ENCODE data around the gene WBP11.

The WBP11 gene

DNA sequence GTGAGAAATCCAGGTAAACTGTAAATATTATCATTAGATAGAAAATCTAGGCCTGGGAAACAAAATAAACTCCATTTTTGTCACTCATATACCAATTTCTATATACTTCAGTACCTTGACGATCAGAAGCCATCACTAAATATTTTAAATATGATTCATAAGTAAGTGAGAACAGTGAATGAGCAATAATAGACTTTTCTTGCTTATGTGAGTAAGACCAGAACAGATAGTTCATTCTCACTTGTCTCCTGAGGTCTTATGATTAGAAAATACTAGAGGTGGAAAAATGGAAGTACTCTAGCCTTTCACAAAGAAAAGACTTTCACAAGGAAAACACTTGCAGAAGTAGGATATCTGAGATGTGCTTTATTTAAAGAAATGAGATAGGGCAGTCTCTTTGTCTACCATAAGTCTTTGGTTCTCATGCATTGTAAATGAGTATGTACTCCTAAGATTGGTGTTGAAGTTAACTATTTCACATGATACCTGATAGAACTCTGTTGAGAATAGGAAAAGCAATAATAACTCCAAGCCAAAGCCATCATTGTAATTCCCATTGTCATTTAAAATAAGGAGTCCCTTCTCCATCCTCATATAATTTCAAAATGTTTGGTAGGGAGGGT is 20.8 kb upstream of the WBP11 start:
- no peak for DNase-seq

DNA sequence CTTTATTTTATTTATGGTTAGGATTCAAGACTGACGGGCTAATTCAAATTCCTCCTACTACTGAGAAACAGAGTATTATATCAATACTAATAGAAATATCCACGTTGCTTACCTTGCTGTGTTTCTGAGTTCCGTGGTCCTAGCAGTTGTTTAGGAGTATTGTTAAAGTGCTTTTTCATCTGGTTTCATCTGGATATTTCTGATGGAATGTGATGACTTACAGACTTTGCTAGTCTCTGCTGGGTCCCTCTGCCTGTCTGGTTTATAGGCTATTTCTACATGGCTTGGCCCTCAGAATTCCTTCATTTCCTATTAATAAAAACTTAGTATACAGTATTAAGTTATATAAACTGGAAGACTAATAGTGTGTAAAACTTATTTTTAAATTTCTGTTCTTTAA is 10.7 kb upstream of the WBP11 start, which contains the start of gene SMCO3:
Gene SMCO3, minus strand, starts transcription at position 169 of the 400 bp plus-strand sequence. CDS start 7,502 bp downstream, outside the sequence.
- DNase-seq: no peak

GRCh38 chr12:14811486-14811885 is 8.2 kb upstream of the WBP11 start:
- DNase-seq: no peak

DNA sequence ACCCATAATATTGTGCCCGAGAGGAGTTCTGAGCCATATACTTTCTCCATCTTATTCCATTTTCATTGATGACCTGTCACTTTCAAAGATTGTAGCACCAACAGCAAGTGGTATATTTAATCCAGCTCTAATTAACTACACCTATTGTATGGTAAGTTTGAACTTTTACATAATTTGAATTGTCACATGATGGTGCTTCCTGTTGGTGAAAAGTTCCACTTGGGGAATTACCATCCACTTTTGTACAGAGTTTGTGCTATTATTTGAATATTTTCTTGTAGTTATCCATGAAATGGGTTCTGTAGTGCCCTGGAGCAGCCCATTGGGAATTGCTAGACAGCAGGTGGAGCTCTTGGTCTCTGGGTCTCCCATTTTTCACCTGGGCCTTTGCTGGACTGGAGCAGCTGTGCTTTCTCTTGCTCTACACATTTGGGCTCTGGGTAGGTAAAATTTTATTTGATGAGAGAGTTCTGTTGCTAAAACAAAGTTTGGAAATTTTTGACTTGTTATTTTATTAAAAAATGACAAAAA is 7.7 kb upstream of the WBP11 start:
- no peak for DNase-seq

- DNase-seq: no peak
Observed at GRCh38 chr12:14810167-14810952, 7.1 kb upstream of the WBP11 start.

DNA sequence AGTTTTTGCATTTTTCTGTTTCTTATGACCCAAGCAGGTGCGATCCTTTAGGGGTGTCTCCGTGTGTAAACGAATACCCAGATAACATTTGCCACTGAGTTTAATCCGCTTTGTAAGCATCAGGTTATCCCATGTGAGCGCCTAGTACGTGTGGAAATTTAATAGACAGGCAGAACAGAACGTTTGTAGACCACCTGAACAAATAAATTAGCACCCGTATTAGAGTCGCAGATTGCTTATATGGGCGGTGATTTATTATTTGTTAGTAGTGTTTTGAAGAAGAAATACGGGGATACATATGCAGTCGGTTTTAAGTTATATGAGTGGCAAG is 517 bp upstream of the WBP11 start:
- DNase-seq: no peak

- DNase-seq: no peak
Observed at GRCh38 chr12:14802721-14803010, 612 bp downstream of the WBP11 start.

- no peak for DNase-seq
Observed at GRCh38 chr12:14802247-14802646, 1.0 kb downstream of the WBP11 start.

DNA sequence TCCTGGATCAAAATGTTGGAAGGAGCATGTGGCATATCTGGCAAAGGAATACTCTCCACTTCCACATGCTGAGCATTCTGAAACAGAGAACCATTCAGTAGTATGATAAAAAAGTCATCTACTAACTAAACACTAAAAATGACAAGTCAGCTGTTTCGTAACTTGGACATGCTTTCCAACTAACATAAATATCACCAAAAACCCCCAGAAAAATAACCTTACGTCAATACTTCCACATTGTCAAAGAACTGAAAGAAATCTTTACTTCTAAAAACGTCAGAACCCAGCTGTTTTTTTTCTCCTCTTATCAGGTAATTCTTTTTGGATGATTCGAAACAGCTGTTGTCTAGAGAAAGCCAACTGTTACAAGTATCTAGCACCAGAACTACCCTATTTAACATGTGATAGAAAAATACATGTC is 8.2 kb downstream of the WBP11 start:
- DNase-seq: no peak

- DNase-seq: no peak
Observed at GRCh38 chr12:14785568-14785967, 17.7 kb downstream of the WBP11 start.

GRCh38 chr12:14784471-14784870 is 18.8 kb downstream of the WBP11 start:
- no peak for DNase-seq

DNA sequence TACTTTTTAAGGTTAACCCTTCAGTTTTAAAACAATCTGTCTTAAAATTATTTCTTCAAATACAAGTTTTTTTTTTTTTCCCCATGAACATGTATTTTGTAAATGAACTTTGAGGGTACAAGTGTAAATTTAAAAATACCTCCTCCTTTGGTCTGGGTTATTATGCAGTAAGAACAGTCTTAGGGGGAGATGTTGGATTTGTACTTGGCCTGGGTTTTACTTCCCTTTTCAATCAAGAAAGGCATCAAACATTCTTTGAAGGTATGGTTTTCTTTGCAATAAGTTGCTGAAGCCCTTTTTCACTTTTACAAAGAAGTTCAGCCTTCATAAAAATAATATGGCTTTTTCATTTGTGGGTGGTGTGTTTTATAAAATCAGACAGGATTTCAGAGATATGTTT is 20.5 kb downstream of the WBP11 start:
- DNase-seq: no peak

DNA sequence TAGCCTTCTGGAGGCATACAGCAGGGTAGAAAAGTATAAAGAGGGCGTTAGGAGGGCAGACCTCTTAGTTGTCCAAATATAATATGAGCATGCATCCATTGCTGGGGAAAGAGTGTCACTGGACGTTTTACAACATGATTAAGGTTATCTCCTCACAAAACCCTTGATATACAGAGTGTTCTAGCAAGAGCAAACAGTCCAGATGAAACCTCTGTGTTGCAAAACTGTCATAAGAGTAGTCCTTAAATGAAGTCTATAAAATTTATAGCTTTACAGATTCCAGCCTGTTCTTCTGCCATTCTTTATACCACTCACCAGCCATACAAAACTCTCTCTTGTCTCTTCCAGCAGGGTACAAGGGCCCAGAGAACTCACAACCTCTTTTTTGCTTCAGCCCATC is 21.7 kb downstream of the WBP11 start:
- DNase-seq: no peak

DNA sequence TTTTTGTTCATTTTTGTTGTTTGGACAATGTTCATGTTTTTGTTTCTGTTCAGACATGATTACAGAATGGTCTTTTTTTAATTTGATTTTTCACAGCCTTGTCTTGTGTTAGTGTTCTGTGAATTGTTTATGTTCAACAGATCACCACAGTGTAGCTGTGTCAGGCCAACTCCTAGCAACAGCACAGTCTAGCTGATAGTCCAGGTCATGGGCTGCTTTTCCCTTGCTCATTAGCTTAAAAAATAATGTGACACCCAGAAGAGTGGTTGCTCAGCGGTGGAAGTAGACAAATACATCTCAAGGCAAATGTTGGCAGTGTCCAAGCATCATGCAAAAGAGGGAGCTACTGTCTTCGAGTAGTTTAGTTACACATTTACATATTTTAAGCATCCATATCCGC is 22.4 kb downstream of the WBP11 start:
- no peak for DNase-seq

GRCh38 chr12:14779834-14780233 is 23.4 kb downstream of the WBP11 start:
- DNase-seq: no peak

DNA sequence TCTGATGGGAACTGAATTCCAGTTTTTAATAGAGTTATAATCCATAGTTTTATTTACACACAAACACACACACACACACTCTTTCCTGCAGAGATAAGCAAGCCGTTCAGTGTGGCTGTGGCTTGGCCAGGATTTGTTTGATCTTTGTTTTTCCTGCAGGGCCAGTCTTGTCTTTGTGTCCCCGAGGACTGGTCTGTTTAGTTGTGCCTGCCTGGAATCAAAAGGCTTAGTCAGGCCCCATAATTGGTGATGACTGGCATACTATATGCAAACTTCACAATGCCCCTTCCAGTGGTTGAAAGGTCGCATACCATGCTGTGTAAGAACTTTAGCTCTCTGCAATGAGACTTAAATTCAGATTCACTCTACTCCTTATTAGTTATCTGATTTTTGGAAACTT is 26.0 kb downstream of the WBP11 start:
- DNase-seq: no peak

- DNase-seq: no peak
Observed at GRCh38 chr12:14776236-14776961, 26.9 kb downstream of the WBP11 start.

DNA sequence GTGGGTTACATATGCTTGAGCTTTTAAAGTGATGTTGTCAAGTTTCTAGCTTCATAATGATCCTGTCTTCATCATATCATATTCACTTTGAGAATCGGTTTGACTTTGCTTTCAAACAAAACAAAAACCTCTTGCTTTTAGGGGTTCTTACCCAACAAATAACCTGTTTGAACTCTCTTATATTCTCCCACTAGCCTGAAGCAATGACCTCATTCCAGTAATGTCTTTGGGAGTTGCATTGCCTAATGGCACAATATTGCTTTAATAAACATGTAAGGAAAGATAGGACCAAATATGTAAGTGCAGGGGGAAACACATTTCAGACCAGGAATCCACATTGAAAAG is 27.7 kb downstream of the WBP11 start:
- no peak for DNase-seq

DNA sequence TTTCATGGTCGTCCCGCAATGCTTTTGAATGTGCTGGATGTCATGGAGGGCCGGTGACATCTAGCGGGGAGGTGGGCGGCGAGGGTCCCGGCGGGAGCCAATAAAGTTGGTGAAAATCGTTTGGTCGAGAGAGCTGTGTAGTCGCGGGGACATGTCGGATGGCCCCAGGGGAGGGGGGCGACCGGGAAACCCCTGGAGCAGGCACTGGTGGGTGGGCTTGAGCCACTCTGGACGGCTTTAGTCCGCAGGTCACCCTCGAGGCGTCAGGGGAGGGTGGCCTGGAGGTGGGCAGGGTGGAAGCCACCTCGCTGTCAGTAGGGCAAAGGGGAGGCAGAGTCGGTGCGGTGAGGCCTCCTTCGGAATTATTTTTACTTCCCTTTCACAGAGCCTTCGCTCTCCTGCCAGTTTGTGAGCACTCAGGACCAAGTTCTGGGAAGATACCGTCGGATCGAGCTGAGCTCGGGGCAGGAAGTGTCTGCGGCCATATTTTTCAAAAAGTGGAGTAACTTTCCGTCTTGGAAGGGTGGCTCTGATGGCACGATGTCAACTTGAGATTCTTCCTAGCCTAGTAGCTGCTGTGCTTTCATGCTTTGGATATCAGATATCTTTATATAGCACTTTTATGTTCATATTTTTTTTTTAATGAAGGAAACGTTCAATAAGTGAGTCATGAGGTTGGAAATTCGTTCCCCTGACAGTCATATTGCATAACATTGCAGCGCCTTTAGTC is 28.2 kb downstream of the WBP11 start:
- peak; percentile 70 for DNase-seq

DNA sequence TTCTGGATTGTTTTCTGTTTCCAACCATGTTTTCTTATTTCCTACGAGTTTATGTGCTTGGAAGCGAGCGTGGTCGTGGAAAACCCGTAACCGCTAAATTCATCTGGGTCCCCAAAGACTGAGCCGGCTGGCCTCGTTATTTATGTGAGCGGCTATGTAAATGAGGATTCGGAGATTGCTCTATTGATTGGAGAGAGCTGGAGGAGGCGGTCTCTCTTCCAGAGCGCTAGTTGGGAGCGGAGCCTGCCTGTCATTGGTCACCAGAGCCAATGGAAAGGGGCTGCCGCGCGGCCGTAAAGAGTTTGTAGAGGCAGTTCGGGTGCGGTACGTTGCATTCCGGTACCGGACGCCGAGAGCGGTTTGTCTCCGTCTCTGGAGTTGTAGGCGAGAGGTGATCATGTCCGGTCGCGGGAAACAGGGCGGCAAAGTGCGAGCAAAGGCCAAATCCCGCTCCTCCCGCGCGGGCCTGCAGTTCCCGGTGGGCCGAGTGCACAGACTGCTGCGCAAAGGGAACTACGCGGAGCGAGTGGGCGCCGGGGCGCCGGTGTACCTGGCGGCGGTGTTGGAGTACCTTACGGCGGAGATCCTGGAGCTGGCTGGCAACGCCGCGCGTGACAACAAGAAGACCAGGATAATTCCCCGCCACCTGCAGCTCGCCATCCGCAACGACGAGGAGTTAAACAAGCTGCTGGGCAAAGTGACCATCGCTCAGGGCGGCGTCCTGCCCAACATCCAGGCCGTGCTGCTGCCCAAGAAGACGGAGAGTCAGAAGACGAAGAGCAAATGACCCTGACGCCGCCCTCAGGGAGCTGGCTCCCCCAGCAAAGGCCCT is 29.0 kb downstream of the WBP11 start:
- DNase-seq: peak; percentile 97

DNA sequence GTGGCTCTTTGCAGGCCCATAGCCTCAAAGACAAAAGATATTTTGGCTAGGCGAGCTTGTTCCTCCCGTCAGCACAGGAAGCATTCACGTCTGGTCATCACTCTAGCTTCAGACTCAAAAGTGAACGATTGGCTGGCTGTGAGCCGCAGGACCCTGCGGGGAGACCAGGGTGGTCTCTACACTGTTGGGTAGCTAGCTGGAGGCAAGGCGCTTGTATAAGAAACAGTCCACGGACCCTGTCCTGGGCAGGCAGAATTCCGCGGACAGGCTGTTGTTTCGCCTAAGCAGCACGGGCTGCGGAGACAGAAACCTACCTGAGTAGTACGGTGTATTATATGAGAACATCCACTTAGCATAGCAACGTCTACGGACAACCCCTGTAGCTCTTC is 29.6 kb downstream of the WBP11 start:
- no peak for DNase-seq

GRCh38 chr12:14772946-14773345 is 30.3 kb downstream of the WBP11 start:
- DNase-seq: no peak
